Measurements from ENCODE around the gene SND1. TPM values are rescaled to one million over a fixed set of nuclear protein-coding genes. Genes with fewer than 3 reads are reported as not detected.

The SND1 gene
- total RNA-seq, 1 experiment from 2014 or later = 218 TPM

- Histone ChIP-seq H2AK5ac (ENCODE audit: insufficient read length, low read length) (no peak overlapping the region), H3K14ac (ENCODE audit: insufficient read depth, low read length) (no peak overlapping the region), H4K5ac (ENCODE audit: insufficient read length, low read depth, low read length) (no peak overlapping the region), H2BK15ac (ENCODE audit: low read depth, low read length) (no peak overlapping the region), H3K79me2 (ENCODE audit: insufficient read depth, low read length) (no peaks in the 10 kb centered on the region), H3K23ac (ENCODE audit: insufficient read length, low read depth, low read length) (no peak overlapping the region), H3K9me3 (ENCODE audit: control insufficient read depth, low read depth, low read length) (no peaks in the 10 kb centered on the region), H3K79me1 (ENCODE audit: insufficient read depth, low read depth, low read length, poor library complexity, severe bottlenecking) (no peaks in the 10 kb centered on the region), H3K4me1 (ENCODE audit: insufficient read depth, low read length) (no peaks in the 10 kb centered on the region; the same call in 1 of the 2 replicates), H4K91ac (ENCODE audit: insufficient read length, low read depth, low read length) (no peak overlapping the region), H3K27me3 (ENCODE audit: insufficient read depth, low read length) (no peaks in the 10 kb centered on the region), H3K4ac (ENCODE audit: low read depth, low read length) (no peak overlapping the region), H3K27ac (ENCODE audit: insufficient read length, low read depth, low read length) (no peak overlapping the region), H3K56ac (ENCODE audit: insufficient read length, low read depth, low read length) (no peak overlapping the region), H2AFZ (ENCODE audit: low read length) (no peak overlapping the region), H3K9ac (ENCODE audit: extremely low read depth, insufficient read length, low read length) (no peak overlapping the region), H3K18ac (ENCODE audit: insufficient read length, low read depth, low read length) (no peak overlapping the region), H3K23me2 (ENCODE audit: insufficient read length, low read depth, low read length, poor library complexity, severe bottlenecking) (no peaks in the 10 kb centered on the region), H3T11ph (ENCODE audit: low read length) (no peak overlapping the region), H2BK12ac (ENCODE audit: insufficient read length, low read depth, low read length) (no peak overlapping the region), H2BK20ac (ENCODE audit: low read depth, low read length, poor library complexity, severe bottlenecking) (no peak overlapping the region), H3K4me2 (ENCODE audit: insufficient read depth, insufficient read length, low read length) (no peak overlapping the region), H2BK120ac (ENCODE audit: low read depth, low read length, poor library complexity, severe bottlenecking) (no peak overlapping the region), H4K20me1 (ENCODE audit: control insufficient read depth, insufficient read depth, insufficient read length) (no peaks in the 10 kb centered on the region), H4K8ac (replicated peaks; ENCODE audit: insufficient read length, low read depth, low read length) (no peak overlapping the region), H2BK5ac (ENCODE audit: insufficient read length, low read length) (no peak overlapping the region)
- WGBS (ENCODE audit: extremely low coverage, insufficient read length, low lambda C conversion rate) = no CpG with 5 or more reads among the region's 3 CpGs
- Mint-ChIP-seq H3K9me3 (no peaks in the 10 kb centered on the region), H3K4me3 (no peak overlapping the region), H3K27me3 (ENCODE audit: low read depth) (no peaks in the 10 kb centered on the region; the same call in 1 of the 2 replicates), H3K36me3 (ENCODE audit: insufficient read depth in 1 of 3, low read depth in 3 of 3) (peaks cover 0 to 4% (median 3%) of the 10 kb centered on the region in 3 experiments; a peak in 4 of 7 replicates), H3K27ac (peak overlapping the region in 1 of 3 experiments; percentile 73; a peak in 2 of 7 replicates), H3K4me1 (peaks cover 5 to 13% of the 10 kb centered on the region in 2 experiments)
- no peak for TF ChIP-seq CTCF (conservative IDR thresholded peaks at IDR 0.05)
- DNase-seq = no peak
Observed at GRCh38 chr7:128005759-128006159, 353.8 kb downstream of the SND1 start.

Measured in H9 (cell line).